Calu3 (cell line): ENCODE data around the gene MGAT3. TPM values are rescaled to one million over a fixed set of nuclear protein-coding genes. Genes with fewer than 3 reads are reported as not detected.

Source experiments
- BruUV-seq: library from RNA; stranded (reverse); fragments of 400-500 nt; replicated peaks from 2 replicates; lab custom pipeline; 2021; lab: Mats Ljungman, UMichigan
- CTCF ChIA-PET: fragments of 300-600 bp; sonication (Branson Sonifier 250); formaldehyde crosslinking; loops from one replicate; lab custom pipeline; 2022; ENCODE audit warnings: antibody characterized with exemption; lab: Charles Lee
- DNase-seq: peaks from one replicate; pipeline ENCODE4 v3.0.0; 2022
- H3K27ac Mint-ChIP-seq: one replicate; pipeline ENCODE4 v1.8.0; 2022; ENCODE audit warnings: mixed read lengths; ENCODE audit not compliant: unreplicated experiment
- H3K27me3 Mint-ChIP-seq: one replicate; pipeline ENCODE4 v1.8.0; 2022; ENCODE audit warnings: mixed read lengths; ENCODE audit not compliant: unreplicated experiment
- H3K36me3 Mint-ChIP-seq: one replicate; pipeline ENCODE4 v1.8.0; 2022; ENCODE audit warnings: mild to moderate bottlenecking, moderate library complexity, mixed read lengths; ENCODE audit not compliant: insufficient read depth, unreplicated experiment
- H3K4me1 Mint-ChIP-seq: one replicate; pipeline ENCODE4 v1.8.0; 2022; ENCODE audit warnings: mild to moderate bottlenecking, low read depth, mixed read lengths; ENCODE audit not compliant: unreplicated experiment
- H3K4me3 Mint-ChIP-seq: one replicate; pipeline ENCODE4 v1.8.0; 2022; ENCODE audit warnings: mild to moderate bottlenecking, low read depth, moderate library complexity, mixed read lengths; ENCODE audit not compliant: unreplicated experiment
- H3K9me3 Mint-ChIP-seq: one replicate; pipeline ENCODE4 v1.8.0; 2022; ENCODE audit warnings: low read depth, mixed read lengths; ENCODE audit not compliant: unreplicated experiment
- CTCF ChIP-seq: fragments of 200-600 bp; IDR thresholded peaks from one replicate; pipeline ENCODE4 v1.8.0; 2022; ENCODE audit warnings: antibody characterized with exemption; ENCODE audit not compliant: unreplicated experiment
- intact Hi-C: fragments of 100-400 bp; cut with micrococcal nuclease; formaldehyde crosslinking; loops from one replicate; pipeline ENCODE4 v1.10.0; 2022; ENCODE audit not compliant: unreplicated experiment
- total RNA-seq: library from RNA; stranded (reverse); gene quantifications from 2 replicates; pipeline ENCODE4 v1.2.3, GENCODE V29; 2022

The MGAT3 gene
- total RNA-seq, 1 experiment from 2014 or later, result 33.0 TPM

GRCh38 chr22:39486951-39487825 lies 30.4 kb downstream of the MGAT3 start:
- H3K4me1 Mint-ChIP-seq, result no peaks in the 10 kb centered on the region
- no TSS peak for BruUV-seq
- CTCF ChIA-PET, result no interaction called here
- intact Hi-C loops, result no loop called here
- H3K36me3 Mint-ChIP-seq, result peaks cover 9% of the 10 kb centered on the region
- TF ChIP-seq CTCF, result no peak
- H3K27ac Mint-ChIP-seq, result no peak overlapping the region
- H3K9me3 Mint-ChIP-seq, result no peaks in the 10 kb centered on the region
- no peaks in the 10 kb centered on the region for H3K27me3 Mint-ChIP-seq
- no peak for DNase-seq
- no peak overlapping the region for H3K4me3 Mint-ChIP-seq

GRCh38 chr22:39487826-39488520 lies 31.2 kb downstream of the MGAT3 start:
- no peak overlapping the region for H3K4me3 Mint-ChIP-seq
- TF ChIP-seq CTCF, result no peak
- no peak for DNase-seq
- CTCF ChIA-PET, result no interaction called here
- peaks cover 9% of the 10 kb centered on the region for H3K36me3 Mint-ChIP-seq
- no peaks in the 10 kb centered on the region for H3K4me1 Mint-ChIP-seq
- no peak overlapping the region for H3K27ac Mint-ChIP-seq
- intact Hi-C loops, result no loop called here
- H3K27me3 Mint-ChIP-seq, result no peaks in the 10 kb centered on the region
- no peaks in the 10 kb centered on the region for H3K9me3 Mint-ChIP-seq
- BruUV-seq, result no TSS peak

GRCh38 chr22:39488563-39489083 lies 31.8 kb downstream of the MGAT3 start:
- Mint-ChIP-seq H3K4me3 (no peak overlapping the region), H3K9me3 (no peaks in the 10 kb centered on the region), H3K4me1 (peaks cover 6% of the 10 kb centered on the region), H3K27me3 (no peaks in the 10 kb centered on the region), H3K27ac (no peak overlapping the region), H3K36me3 (peaks cover 9% of the 10 kb centered on the region)
- BruUV-seq, result no TSS peak
- intact Hi-C loops, result no loop called here
- no peak for DNase-seq
- CTCF ChIA-PET, result no interaction called here
- no peak for TF ChIP-seq CTCF

- no peak overlapping the region for H3K27ac Mint-ChIP-seq
- H3K4me1 Mint-ChIP-seq, result peaks cover 10% of the 10 kb centered on the region
- H3K27me3 Mint-ChIP-seq, result no peaks in the 10 kb centered on the region
- intact Hi-C loops, result no loop called here
- H3K4me3 Mint-ChIP-seq, result no peak overlapping the region
- BruUV-seq, result no TSS peak
- CTCF ChIA-PET, result interaction anchor here (1.2 to 1.5 kb wide), 2 partner anchors 13 to 17 kb away, joined by 3 to 6 read pairs; partner anchors contain the start of gene MIEF1
- peaks cover 9% of the 10 kb centered on the region for H3K36me3 Mint-ChIP-seq
- TF ChIP-seq CTCF, result no peak
- DNase-seq, result no peak
- H3K9me3 Mint-ChIP-seq, result no peaks in the 10 kb centered on the region
Measured at GRCh38 chr22:39489094-39490068, 32.6 kb downstream of the MGAT3 start.
